NB4 (cell line): ENCODE results near the gene OPRPN.

ENCODE experiments used
- DNase-seq: peaks from one replicate; pipeline ENCODE4 v3.0.0; 2010; ENCODE audit warnings: low read depth
- H3K4me3 ChIP-seq: one replicate; pipeline ENCODE4 v1.5.1; 2011; ENCODE audit warnings: mild to moderate bottlenecking, low read depth, low read length, moderate library complexity
- CTCF ChIP-seq: IDR thresholded peaks from one replicate; pipeline ENCODE4 v1.5.1; 2012; ENCODE audit warnings: low read depth, low read length
- MAX ChIP-seq: IDR thresholded peaks from 2 replicates; pipeline ENCODE4 v1.6.1; 2011; ENCODE audit warnings: low read depth, low read length
- MYC ChIP-seq: IDR thresholded peaks from 2 replicates; pipeline ENCODE4 v1.6.1; 2011; ENCODE audit warnings: low read depth, low read length
- POLR2A ChIP-seq: IDR thresholded peaks from 2 replicates; pipeline ENCODE4 v1.6.1; 2011; ENCODE audit warnings: mild to moderate bottlenecking; ENCODE audit not compliant: insufficient read length; ENCODE audit errors: extremely low read depth

OPRPN gene

GRCh38 chr4:70452946-70453345 is 55.2 kb downstream of the OPRPN start:
- TF ChIP-seq MAX (no peak), MYC (no peak), CTCF (no peak), POLR2A (no peak)
- no peak overlapping the region for H3K4me3 ChIP-seq
- no peak for DNase-seq
